ENCODE data around the gene BANK1. TPM values are rescaled to one million over a fixed set of nuclear protein-coding genes. Genes with fewer than 3 reads are reported as not detected.
A peak's percentile ranks its signal among the peaks of the same experiment; 100 is the strongest.

BANK1 gene, protein sequence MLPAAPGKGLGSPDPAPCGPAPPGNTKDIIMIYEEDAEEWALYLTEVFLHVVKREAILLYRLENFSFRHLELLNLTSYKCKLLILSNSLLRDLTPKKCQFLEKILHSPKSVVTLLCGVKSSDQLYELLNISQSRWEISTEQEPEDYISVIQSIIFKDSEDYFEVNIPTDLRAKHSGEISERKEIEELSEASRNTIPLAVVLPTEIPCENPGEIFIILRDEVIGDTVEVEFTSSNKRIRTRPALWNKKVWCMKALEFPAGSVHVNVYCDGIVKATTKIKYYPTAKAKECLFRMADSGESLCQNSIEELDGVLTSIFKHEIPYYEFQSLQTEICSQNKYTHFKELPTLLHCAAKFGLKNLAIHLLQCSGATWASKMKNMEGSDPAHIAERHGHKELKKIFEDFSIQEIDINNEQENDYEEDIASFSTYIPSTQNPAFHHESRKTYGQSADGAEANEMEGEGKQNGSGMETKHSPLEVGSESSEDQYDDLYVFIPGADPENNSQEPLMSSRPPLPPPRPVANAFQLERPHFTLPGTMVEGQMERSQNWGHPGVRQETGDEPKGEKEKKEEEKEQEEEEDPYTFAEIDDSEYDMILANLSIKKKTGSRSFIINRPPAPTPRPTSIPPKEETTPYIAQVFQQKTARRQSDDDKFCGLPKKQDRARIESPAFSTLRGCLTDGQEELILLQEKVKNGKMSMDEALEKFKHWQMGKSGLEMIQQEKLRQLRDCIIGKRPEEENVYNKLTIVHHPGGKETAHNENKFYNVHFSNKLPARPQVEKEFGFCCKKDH
- not detected in 2 replicates for total RNA-seq

DNA sequence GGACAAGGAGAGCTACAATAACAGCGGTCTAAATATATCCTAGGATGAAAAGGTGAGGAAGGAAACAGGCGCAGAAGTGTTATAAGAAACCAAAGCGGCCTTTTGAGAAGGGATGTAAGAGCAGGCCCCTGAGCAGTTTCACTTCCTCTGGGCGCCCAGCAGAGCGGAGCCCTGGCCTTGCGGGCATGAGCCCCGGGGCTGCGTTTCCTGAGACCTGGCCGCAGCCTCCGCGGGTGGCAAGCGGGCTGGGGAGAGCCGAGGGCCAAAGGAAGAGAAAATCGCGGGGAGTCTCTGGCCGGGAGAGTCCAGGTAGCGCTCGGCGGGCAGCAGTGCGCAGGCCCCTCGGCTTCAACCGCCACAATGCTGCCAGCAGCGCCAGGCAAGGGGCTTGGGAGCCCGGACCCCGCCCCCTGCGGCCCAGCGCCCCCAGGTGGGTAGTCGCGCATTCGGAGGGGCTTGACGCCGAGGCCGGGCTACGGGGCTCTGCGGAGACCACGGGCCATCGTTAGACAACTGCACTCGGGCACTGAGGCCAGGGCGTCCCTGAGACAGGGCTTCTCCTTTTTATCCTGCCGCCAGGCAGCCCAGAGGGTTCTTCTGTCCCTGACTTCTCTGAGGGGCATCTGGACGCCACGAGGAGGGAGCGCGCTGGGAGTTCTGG is at the start of gene BANK1:
Gene BANK1 (plus strand): TSS at position 210 of the 661 bp plus-strand sequence. CDS start 151 bp downstream, at position 361.
- Mint-ChIP-seq H3K9me3 (peaks cover 7% of the 10 kb centered on the region), H3K4me1 (ENCODE audit: low read depth) (peaks cover 17% of the 10 kb centered on the region), H3K36me3 (ENCODE audit: low read depth) (peaks cover 5% of the 10 kb centered on the region), H3K27me3 (ENCODE audit: insufficient read depth) (peaks cover 54% of the 10 kb centered on the region), H3K4me3 (peak within 1 kb of the TSS; percentile 79), H3K27ac (no peak within 1 kb of the TSS)
- peak; percentile 33 for DNase-seq (ENCODE audit: low spot score)
- intact Hi-C loops (cut with micrococcal nuclease), result no loop called here

DNA sequence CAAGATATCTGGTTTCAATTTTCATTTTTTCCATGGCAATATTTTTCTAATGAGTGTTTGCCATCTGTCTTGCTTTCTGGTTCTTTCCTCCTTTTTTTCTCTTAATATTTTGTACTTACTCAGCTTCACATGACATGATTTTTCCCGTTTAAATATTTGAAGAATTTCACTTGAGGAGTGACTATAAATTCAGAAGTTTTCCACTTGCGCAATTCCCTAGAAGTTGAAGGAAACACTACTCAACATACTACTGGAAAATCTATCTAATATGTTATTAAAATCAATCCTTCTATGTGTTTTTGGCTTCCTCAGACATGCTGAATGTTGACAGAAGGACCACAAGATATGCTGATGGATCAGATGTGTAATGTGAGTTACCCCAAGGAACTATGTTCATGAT is 36.8 kb upstream of the BANK1 start:
- Mint-ChIP-seq H3K4me1 (ENCODE audit: low read depth) (no peaks in the 10 kb centered on the region), H3K27ac (no peak overlapping the region), H3K4me3 (no peak overlapping the region), H3K27me3 (ENCODE audit: insufficient read depth) (no peaks in the 10 kb centered on the region), H3K9me3 (no peaks in the 10 kb centered on the region), H3K36me3 (ENCODE audit: low read depth) (no peaks in the 10 kb centered on the region)
- no peak for DNase-seq (ENCODE audit: low spot score)
- intact Hi-C loops (cut with micrococcal nuclease), result no loop called here

DNA sequence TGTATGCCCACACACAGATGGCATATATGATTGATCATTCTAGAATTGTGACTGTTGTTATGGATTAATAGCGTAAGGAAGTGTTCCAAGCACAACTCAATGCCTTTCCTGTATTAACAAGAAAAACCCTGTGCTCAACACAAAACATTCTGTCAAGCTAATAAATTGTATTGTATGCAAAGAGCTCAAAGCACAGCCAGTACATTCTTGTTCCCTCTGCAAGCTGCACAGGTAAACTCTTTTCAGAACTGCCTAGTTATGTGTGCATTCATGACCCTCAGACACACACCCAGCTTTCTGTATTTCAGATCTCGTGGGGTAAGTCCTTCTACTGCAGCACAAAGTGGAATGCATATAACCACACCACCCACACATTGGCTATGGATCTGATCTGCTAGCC is 34.3 kb upstream of the BANK1 start:
- no peak for DNase-seq (ENCODE audit: low spot score)
- Mint-ChIP-seq H3K9me3 (no peaks in the 10 kb centered on the region), H3K4me3 (no peak overlapping the region), H3K27me3 (ENCODE audit: insufficient read depth) (no peaks in the 10 kb centered on the region), H3K27ac (no peak overlapping the region), H3K4me1 (ENCODE audit: low read depth) (no peaks in the 10 kb centered on the region), H3K36me3 (ENCODE audit: low read depth) (no peaks in the 10 kb centered on the region)
- intact Hi-C loops (cut with micrococcal nuclease), result no loop called here

DNA sequence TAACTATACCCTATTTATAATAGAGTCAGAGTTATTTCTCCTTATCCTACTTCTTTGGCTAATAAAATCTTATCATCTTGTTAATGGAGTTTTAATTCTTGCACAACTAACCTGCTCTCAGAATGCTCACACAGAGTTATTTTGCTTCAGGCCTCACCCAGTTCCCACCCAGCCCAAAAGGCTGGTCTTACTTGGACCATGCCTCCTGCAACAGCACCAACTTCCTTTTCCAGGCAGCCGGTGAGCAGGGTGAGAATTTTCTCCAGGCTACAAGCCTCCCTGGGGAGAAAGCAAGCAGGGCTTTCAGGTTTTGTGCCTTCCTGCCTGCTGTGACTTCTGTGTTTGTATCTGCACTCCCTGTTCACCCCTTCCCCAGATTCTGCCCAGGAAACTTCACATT is 29.1 kb upstream of the BANK1 start:
- Mint-ChIP-seq H3K4me1 (ENCODE audit: low read depth) (no peaks in the 10 kb centered on the region), H3K27me3 (ENCODE audit: insufficient read depth) (no peaks in the 10 kb centered on the region), H3K4me3 (no peak overlapping the region), H3K27ac (no peak overlapping the region), H3K9me3 (no peaks in the 10 kb centered on the region), H3K36me3 (ENCODE audit: low read depth) (no peaks in the 10 kb centered on the region)
- intact Hi-C loops (cut with micrococcal nuclease), result no loop called here
- DNase-seq (ENCODE audit: low spot score), result no peak

DNA sequence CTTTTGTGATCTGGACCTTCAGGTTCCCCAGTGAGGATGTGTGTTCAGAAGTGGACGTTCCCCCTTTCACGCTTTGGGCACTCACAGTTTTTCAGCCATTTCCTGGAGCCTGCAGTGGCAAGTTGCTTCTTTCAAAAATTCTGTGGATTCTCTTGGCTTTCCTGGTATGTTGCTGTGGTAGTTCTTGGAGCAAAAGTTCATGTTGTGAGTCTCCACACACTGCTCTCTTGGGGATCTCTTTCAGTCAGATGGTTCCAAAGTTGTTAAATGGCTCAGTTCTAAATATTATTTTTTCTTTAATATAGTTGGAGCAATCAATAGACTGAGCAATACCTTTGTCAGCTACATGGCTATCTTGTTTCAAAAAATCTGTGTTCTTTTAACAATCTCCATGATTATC is 28.5 kb upstream of the BANK1 start:
- Mint-ChIP-seq H3K9me3 (no peaks in the 10 kb centered on the region), H3K27ac (no peak overlapping the region), H3K4me3 (no peak overlapping the region), H3K4me1 (ENCODE audit: low read depth) (no peaks in the 10 kb centered on the region), H3K27me3 (ENCODE audit: insufficient read depth) (no peaks in the 10 kb centered on the region), H3K36me3 (ENCODE audit: low read depth) (no peaks in the 10 kb centered on the region)
- no peak for DNase-seq (ENCODE audit: low spot score)
- intact Hi-C loops (cut with micrococcal nuclease), result no loop called here

DNA sequence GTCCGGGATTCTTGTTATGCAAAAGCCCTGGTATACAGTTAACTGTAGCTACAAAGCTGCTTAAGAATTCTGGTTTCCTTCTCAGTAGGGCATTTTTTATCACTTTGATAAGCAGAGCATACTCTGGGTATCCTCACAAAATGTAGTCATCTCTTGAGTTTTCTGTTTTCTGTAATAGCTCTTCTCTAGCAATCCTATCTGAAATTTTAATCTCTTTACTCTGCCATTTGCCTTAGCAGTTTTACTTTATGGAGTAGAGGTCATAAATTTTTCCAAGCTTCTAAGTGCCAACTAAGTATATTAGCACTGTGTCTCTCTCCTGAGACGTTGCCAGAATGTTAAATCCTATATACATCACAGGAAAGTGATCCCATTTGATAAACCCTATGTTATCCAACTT is 28.0 kb upstream of the BANK1 start:
- H3K9me3 Mint-ChIP-seq, result no peaks in the 10 kb centered on the region
- no peaks in the 10 kb centered on the region for H3K27me3 Mint-ChIP-seq (ENCODE audit: insufficient read depth)
- intact Hi-C loops (cut with micrococcal nuclease), result no loop called here

DNA sequence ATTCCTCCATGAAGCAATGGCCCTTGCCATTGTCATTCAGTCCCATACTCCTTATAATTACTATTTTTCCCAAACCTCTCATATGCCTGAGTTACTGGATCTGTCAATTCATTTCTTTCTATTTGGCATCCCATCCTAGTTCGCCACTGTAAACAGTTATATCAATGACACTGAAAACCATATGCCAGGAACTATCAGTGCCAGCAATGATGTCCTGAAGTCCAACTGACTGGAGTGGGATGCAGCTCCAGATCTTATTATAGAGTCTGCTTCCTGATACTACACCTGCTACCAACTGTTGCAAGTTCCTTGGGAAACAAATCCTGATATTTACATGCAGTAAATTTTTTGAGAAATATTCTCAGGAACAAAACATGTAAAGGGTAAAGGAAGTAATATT is 27.0 kb upstream of the BANK1 start:
- Mint-ChIP-seq H3K36me3 (ENCODE audit: low read depth) (no peaks in the 10 kb centered on the region), H3K27me3 (ENCODE audit: insufficient read depth) (no peaks in the 10 kb centered on the region), H3K4me3 (no peak overlapping the region), H3K4me1 (ENCODE audit: low read depth) (no peaks in the 10 kb centered on the region), H3K27ac (no peak overlapping the region), H3K9me3 (no peaks in the 10 kb centered on the region)
- no peak for DNase-seq (ENCODE audit: low spot score)
- intact Hi-C loops (cut with micrococcal nuclease), result no loop called here

More for the DNA sequence above, 28.0 kb upstream of the BANK1 start:
- H3K4me3 Mint-ChIP-seq, result no peak overlapping the region
- no peaks in the 10 kb centered on the region for H3K4me1 Mint-ChIP-seq (ENCODE audit: low read depth)
- H3K36me3 Mint-ChIP-seq (ENCODE audit: low read depth), result no peaks in the 10 kb centered on the region
- H3K27ac Mint-ChIP-seq, result no peak overlapping the region
- DNase-seq (ENCODE audit: low spot score), result no peak

DNA sequence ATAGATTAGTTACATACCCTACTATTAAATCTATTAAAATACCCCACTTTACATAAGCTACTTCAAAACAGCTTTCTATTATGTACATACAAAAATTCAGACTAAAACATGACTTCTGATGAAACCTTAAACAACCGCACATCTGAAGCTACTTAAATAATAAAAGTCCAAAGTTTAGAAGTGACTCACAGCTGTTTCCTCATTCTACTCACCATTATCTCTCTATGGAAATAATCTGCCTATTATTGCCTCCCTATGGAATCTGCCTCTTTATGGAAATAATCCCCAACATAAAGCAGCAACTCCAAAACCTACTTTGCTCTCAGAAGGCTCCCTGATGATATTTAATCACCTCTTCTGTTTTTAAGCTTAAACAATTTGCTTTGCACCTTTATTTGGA is 15.7 kb upstream of the BANK1 start:
- Mint-ChIP-seq H3K27me3 (ENCODE audit: insufficient read depth) (peaks cover 12% of the 10 kb centered on the region), H3K27ac (no peak overlapping the region), H3K9me3 (peaks cover 21% of the 10 kb centered on the region), H3K4me1 (ENCODE audit: low read depth) (no peaks in the 10 kb centered on the region), H3K4me3 (no peak overlapping the region), H3K36me3 (ENCODE audit: low read depth) (no peaks in the 10 kb centered on the region)
- intact Hi-C loops (cut with micrococcal nuclease), result no loop called here
- DNase-seq (ENCODE audit: low spot score), result no peak

DNA sequence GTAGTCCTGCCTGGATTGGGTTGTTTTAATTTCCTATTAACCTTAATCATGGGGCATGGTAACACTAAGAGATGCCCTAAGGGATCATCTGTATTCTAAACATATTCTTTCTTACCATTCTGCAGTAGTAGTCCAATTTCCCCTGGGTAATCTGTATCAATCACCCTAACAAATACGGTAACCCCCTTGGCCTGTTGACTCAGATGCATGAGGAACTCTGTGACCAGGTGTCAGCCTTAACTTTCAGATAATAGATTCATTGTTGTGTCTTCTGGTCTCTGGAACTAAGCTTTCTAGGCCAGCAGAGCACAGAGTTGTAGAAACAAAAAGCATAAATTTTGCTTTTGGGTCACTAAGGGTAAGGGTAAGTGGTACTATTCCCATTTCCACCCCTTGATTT is 13.1 kb upstream of the BANK1 start:
- no peaks in the 10 kb centered on the region for H3K4me1 Mint-ChIP-seq (ENCODE audit: low read depth)
- intact Hi-C loops (cut with micrococcal nuclease), result no loop called here

DNA sequence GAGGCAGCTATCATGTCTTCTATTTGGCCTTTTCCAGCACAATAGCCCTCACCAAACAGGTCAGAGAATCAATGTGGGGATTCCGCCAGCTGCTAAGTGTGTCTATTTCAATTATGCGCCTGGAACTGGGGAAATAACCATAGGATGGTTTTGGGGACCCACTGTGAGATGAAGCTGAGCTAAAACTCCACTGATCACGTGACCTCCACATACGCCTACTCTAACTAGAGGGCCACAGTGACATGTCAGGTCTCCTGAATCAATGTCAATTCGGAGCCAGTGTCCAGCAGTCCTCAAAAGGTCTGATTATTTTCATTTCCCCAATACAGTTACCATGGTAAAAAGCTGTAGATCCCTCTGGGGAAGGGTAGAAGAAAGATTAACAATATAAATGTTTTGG is 10.2 kb upstream of the BANK1 start:
- H3K36me3 Mint-ChIP-seq (ENCODE audit: low read depth), result no peaks in the 10 kb centered on the region
- no peak for DNase-seq (ENCODE audit: low spot score)
- H3K4me1 Mint-ChIP-seq (ENCODE audit: low read depth), result peaks cover 7% of the 10 kb centered on the region
- intact Hi-C loops (cut with micrococcal nuclease), result no loop called here
- H3K27ac Mint-ChIP-seq, result no peak overlapping the region
- peaks cover 4% of the 10 kb centered on the region for H3K27me3 Mint-ChIP-seq (ENCODE audit: insufficient read depth)
- no peaks in the 10 kb centered on the region for H3K9me3 Mint-ChIP-seq
- no peak overlapping the region for H3K4me3 Mint-ChIP-seq

More for the DNA sequence above, 13.1 kb upstream of the BANK1 start:
- Mint-ChIP-seq H3K9me3 (peaks cover 2% of the 10 kb centered on the region), H3K36me3 (ENCODE audit: low read depth) (no peaks in the 10 kb centered on the region), H3K4me3 (no peak overlapping the region), H3K27me3 (ENCODE audit: insufficient read depth) (peaks cover 6% of the 10 kb centered on the region), H3K27ac (no peak overlapping the region)
- no peak for DNase-seq (ENCODE audit: low spot score)

DNA sequence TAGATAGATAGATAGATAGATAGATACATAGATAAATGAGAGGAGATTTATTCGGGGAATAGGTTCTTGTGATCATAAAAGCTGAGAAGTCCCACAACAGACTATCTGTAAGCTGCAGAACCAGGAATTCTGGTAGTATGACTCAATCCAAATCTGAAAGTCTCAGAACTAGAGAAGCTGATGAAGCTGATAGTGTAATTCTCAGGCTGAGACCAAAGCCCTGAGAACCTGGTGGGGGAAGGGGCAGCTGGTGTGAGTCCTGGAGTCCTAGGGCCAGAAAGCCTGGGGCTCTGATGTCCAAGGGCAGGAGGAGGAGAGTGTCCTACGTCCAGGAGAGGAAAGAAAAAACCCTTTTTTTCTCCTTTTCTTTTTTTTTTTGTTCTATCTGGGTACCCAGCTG is 8.0 kb upstream of the BANK1 start:
- intact Hi-C loops (cut with micrococcal nuclease), result no loop called here
- Mint-ChIP-seq H3K4me1 (ENCODE audit: low read depth) (peaks cover 16% of the 10 kb centered on the region), H3K27ac (no peak overlapping the region), H3K4me3 (no peak overlapping the region), H3K27me3 (ENCODE audit: insufficient read depth) (peaks cover 8% of the 10 kb centered on the region), H3K9me3 (peaks cover 6% of the 10 kb centered on the region), H3K36me3 (ENCODE audit: low read depth) (peaks cover 5% of the 10 kb centered on the region)
- DNase-seq (ENCODE audit: low spot score), result no peak

DNA sequence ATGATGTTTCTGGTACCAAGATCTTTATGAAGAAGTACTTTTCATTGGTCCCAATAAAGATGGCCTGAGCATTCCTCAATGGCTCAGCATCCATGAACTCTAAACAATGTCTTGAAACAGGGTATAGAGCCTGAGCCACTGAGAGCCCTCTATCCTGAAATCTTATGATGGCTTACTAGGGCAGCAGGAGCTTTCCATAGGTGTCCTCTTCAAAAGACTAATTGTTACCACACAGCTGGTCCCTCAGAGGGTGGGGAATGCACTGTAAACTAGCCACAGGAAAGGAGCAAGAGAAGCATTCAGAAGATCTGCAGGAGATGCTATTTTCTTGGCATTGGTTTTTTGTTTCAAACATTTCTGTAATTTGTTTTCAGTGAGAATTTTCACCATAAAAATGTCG is 5.6 kb upstream of the BANK1 start:
- no peak for DNase-seq (ENCODE audit: low spot score)
- Mint-ChIP-seq H3K4me1 (ENCODE audit: low read depth) (peaks cover 16% of the 10 kb centered on the region), H3K9me3 (peaks cover 7% of the 10 kb centered on the region), H3K27ac (no peak overlapping the region), H3K27me3 (ENCODE audit: insufficient read depth) (peaks cover 19% of the 10 kb centered on the region), H3K36me3 (ENCODE audit: low read depth) (peaks cover 5% of the 10 kb centered on the region), H3K4me3 (no peak overlapping the region)
- intact Hi-C loops (cut with micrococcal nuclease), result no loop called here

DNA sequence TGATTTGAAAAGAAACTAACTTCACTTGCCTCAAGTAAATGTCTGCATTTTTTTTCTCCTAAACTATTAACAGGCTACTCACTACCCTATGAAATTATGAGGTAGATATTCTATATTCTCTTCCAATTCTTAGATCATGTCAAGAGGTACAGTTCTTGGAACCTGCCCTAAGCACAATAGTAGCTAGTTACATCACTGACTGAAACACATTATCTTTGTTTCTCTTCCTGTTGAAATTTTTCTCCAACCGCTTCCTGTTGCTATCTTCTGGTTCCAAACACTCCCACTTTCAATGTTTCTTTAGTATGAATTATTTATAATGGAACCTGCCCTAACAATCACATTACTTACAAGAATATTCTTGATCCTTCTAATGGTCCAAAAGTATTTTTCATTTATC is 5.0 kb upstream of the BANK1 start:
- Mint-ChIP-seq H3K4me1 (ENCODE audit: low read depth) (peaks cover 21% of the 10 kb centered on the region), H3K36me3 (ENCODE audit: low read depth) (peaks cover 5% of the 10 kb centered on the region), H3K9me3 (peaks cover 7% of the 10 kb centered on the region), H3K4me3 (no peak overlapping the region), H3K27ac (peak overlapping the region; percentile 32), H3K27me3 (ENCODE audit: insufficient read depth) (peaks cover 24% of the 10 kb centered on the region)
- intact Hi-C loops (cut with micrococcal nuclease), result no loop called here
- no peak for DNase-seq (ENCODE audit: low spot score)
